K562 (cell line): ENCODE results near the gene FANCI. TPM values are rescaled to one million over a fixed set of nuclear protein-coding genes. Genes with fewer than 3 reads are reported as not detected.
A peak's percentile ranks its signal among the peaks of the same experiment; 100 is the strongest.

Experiments used
- BRCA1 ChIP-seq, 2 experiments: fragments of 450-650 bp in 1 of 2; sonication (generic) in 1 of 2; formaldehyde crosslinking in 1 of 2; IDR thresholded peaks; 2 replicates each; pipeline versions ENCODE4 v1.5.0 to v1.6.1; 2017 to 2020; ENCODE audit warnings: mild to moderate bottlenecking in 1 of 2, missing genetic modification reagents in 1 of 2
- CAMTA2 ChIP-seq: fragments of 250-450 bp; sonication (Bioruptor Pico); conservative IDR thresholded peaks from 2 replicates; pipeline ENCODE4 v1.5.1; 2022
- HIVEP1 ChIP-seq: fragments of 250-450 bp; sonication (Bioruptor Pico); IDR thresholded peaks from 2 replicates; pipeline ENCODE4 v1.4.0; 2020; ENCODE audit warnings: mild to moderate bottlenecking
- KLF1 ChIP-seq: fragments of 450-650 bp; IDR thresholded peaks from 2 replicates; pipeline ENCODE4 v1.6.1; 2016; ENCODE audit warnings: missing genetic modification characterization, missing compliant biosample characterization
- PHB2 ChIP-seq: fragments of 450-650 bp; IDR thresholded peaks from 2 replicates; pipeline ENCODE4 v1.6.1; 2017; ENCODE audit warnings: low read depth
- PURB ChIP-seq: sonication (generic); formaldehyde crosslinking; IDR thresholded peaks from 2 replicates; pipeline ENCODE4 v1.9.0; 2021; ENCODE audit warnings: low read depth, mild to moderate bottlenecking, missing genetic modification reagents
- SMAD4 ChIP-seq: fragments of 250-450 bp; sonication (Bioruptor Pico); conservative IDR thresholded peaks from 2 replicates; pipeline ENCODE4 v1.8.0; 2021; ENCODE audit warnings: inconsistent platforms, mild to moderate bottlenecking, moderate library complexity
- TAL1 ChIP-seq: fragments of 450-650 bp; IDR thresholded peaks from 2 replicates; pipeline ENCODE4 v1.6.1; 2016; ENCODE audit warnings: mild to moderate bottlenecking
- ZBTB1 ChIP-seq: sonication (generic); formaldehyde crosslinking; IDR thresholded peaks from 2 replicates; pipeline ENCODE4 v1.8.1; 2023; ENCODE audit warnings: missing genetic modification reagents, low read depth, mild to moderate bottlenecking, borderline replicate concordance
- ZFX ChIP-seq: sonication (generic); formaldehyde crosslinking; IDR thresholded peaks from 2 replicates; pipeline ENCODE4 v1.8.0; 2022; ENCODE audit warnings: mild to moderate bottlenecking, missing genetic modification reagents, moderate library complexity
- ZKSCAN3 ChIP-seq: fragments of 250-450 bp; sonication (Bioruptor Pico); IDR thresholded peaks from 2 replicates; pipeline ENCODE4 v1.4.0; 2020
- ZNF584 ChIP-seq: fragments of 200-800 bp; sonication (Bioruptor generic); IDR thresholded peaks from 2 replicates; pipeline ENCODE4 v1.6.1; 2016; ENCODE audit warnings: low read depth, mild to moderate bottlenecking, missing genetic modification characterization, missing compliant biosample characterization
- ZNF766 ChIP-seq: fragments of 200-800 bp; sonication (Bioruptor generic); conservative IDR thresholded peaks from 2 replicates; pipeline ENCODE4 v1.6.1; 2016; ENCODE audit warnings: missing genetic modification characterization, missing compliant biosample characterization
- polyA plus RNA-seq, 8 experiments: library from polyadenylated mRNA; depleted of rRNA in 4 of 8; stranded (reverse) in 5 of 8; unstranded in 3 of 8; fragments of >200 nt; fragmentation: Nextera tagmentation in 2 of 8; fragmentation: Illumina TruSeq in 1 of 8; extraction: Ambion mirVana in 2 of 8; extraction: Trizol in 1 of 8; gene quantifications; 2 replicates each; pipeline versions ENCODE4 v1.2.1 to v1.2.3, GENCODE V29; 2011 to 2014; ENCODE audit warnings: inconsistent platforms in 1 of 8, missing spikeins in 1 of 8
- total RNA-seq, 7 experiments: library from RNA; depleted of rRNA in 6 of 7; stranded (reverse); fragments of >200 nt in 6 of 7; fragmentation: Illumina TruSeq in 2 of 7; extraction: Trizol in 2 of 7; gene quantifications; 2 replicates each; pipeline versions ENCODE4 v1.2.1 to v1.2.3, GENCODE V29; 2011 to 2021; ENCODE audit warnings: low replicate concordance in 1 of 7
- TF ChIP-seq, protein P1 (sequence below): fragments of 200-800 bp; sonication (Bioruptor generic); IDR thresholded peaks from 2 replicates; pipeline ENCODE4 v1.6.1; 2016; ENCODE audit warnings: missing genetic modification characterization, missing compliant biosample characterization
- TF ChIP-seq, protein P2 (sequence below): fragments of 450-650 bp; IDR thresholded peaks from 2 replicates; pipeline ENCODE4 v1.6.1; 2017; ENCODE audit warnings: mild to moderate bottlenecking, moderate library complexity
- TF ChIP-seq, protein P3 (sequence below): sonication (generic); formaldehyde crosslinking; IDR thresholded peaks from 2 replicates; pipeline ENCODE4 v1.8.0; 2022; ENCODE audit warnings: mild to moderate bottlenecking, low read depth, missing genetic modification reagents

The FANCI gene
- total and polyA plus RNA-seq, 9 of the 15 experiments (the other 6 are each of a cell fraction or from before 2014, with no cell fraction given) = 72.1 to 165 (median 131) TPM

DNA sequence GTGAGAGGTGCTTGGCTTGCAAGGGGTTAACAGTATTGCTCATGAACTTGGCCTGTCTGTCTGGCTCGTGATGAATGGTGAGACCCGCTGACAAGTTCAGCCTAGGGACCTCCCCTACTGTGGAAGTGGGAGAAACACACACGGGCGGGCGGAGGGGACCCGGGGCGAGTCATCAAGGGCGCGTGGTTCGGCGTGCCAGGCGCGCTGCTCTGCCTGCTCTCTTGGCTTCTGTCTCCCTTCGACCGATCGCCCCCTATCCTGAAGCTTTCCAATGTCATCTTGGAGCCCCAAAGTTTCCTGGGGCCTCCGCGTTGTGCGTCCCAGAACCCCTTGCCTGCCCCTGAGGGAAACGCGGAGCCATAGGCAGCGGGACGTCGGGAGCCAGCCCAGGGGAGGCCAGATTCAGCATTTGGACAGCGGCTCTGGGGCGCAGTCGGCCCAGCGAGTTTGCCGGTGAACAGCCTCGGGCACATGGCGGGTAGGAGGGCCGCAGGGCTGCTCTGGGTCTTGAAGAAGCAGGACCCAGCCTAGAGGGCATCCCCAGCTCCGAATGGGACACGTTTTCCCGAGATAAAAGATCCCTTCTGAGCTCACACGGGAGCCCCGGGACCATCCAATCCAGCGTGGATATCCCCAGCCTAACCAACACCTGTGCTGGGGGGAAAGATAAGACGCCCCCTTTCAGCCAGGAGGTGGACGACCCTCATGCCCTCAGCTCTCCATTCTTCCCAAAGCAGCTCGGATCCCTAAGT, 117.8 kb downstream of the FANCI start (continued):
- TF ChIP-seq, protein P1, sequence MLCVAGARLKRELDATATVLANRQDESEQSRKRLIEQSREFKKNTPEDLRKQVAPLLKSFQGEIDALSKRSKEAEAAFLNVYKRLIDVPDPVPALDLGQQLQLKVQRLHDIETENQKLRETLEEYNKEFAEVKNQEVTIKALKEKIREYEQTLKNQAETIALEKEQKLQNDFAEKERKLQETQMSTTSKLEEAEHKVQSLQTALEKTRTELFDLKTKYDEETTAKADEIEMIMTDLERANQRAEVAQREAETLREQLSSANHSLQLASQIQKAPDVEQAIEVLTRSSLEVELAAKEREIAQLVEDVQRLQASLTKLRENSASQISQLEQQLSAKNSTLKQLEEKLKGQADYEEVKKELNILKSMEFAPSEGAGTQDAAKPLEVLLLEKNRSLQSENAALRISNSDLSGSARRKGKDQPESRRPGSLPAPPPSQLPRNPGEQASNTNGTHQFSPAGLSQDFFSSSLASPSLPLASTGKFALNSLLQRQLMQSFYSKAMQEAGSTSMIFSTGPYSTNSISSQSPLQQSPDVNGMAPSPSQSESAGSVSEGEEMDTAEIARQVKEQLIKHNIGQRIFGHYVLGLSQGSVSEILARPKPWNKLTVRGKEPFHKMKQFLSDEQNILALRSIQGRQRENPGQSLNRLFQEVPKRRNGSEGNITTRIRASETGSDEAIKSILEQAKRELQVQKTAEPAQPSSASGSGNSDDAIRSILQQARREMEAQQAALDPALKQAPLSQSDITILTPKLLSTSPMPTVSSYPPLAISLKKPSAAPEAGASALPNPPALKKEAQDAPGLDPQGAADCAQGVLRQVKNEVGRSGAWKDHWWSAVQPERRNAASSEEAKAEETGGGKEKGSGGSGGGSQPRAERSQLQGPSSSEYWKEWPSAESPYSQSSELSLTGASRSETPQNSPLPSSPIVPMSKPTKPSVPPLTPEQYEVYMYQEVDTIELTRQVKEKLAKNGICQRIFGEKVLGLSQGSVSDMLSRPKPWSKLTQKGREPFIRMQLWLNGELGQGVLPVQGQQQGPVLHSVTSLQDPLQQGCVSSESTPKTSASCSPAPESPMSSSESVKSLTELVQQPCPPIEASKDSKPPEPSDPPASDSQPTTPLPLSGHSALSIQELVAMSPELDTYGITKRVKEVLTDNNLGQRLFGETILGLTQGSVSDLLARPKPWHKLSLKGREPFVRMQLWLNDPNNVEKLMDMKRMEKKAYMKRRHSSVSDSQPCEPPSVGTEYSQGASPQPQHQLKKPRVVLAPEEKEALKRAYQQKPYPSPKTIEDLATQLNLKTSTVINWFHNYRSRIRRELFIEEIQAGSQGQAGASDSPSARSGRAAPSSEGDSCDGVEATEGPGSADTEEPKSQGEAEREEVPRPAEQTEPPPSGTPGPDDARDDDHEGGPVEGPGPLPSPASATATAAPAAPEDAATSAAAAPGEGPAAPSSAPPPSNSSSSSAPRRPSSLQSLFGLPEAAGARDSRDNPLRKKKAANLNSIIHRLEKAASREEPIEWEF (CRISPR knock-in tag) = no peak
- TF ChIP-seq ZNF766 (CRISPR knock-in tag) = peak; percentile 50
- TF ChIP-seq PURB = no peak
- 0 out of 2 replicates have a peak, but pooled peaks have one; percentile 15 for TF ChIP-seq ZFX (CRISPR knock-in tag)
- no peak for TF ChIP-seq PHB2
- no peak for TF ChIP-seq CAMTA2
- no peak for TF ChIP-seq TAL1
- TF ChIP-seq, protein P2, sequence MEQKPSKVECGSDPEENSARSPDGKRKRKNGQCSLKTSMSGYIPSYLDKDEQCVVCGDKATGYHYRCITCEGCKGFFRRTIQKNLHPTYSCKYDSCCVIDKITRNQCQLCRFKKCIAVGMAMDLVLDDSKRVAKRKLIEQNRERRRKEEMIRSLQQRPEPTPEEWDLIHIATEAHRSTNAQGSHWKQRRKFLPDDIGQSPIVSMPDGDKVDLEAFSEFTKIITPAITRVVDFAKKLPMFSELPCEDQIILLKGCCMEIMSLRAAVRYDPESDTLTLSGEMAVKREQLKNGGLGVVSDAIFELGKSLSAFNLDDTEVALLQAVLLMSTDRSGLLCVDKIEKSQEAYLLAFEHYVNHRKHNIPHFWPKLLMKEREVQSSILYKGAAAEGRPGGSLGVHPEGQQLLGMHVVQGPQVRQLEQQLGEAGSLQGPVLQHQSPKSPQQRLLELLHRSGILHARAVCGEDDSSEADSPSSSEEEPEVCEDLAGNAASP = no peak
- TF ChIP-seq SMAD4 = no peak
- TF ChIP-seq, protein P3, sequence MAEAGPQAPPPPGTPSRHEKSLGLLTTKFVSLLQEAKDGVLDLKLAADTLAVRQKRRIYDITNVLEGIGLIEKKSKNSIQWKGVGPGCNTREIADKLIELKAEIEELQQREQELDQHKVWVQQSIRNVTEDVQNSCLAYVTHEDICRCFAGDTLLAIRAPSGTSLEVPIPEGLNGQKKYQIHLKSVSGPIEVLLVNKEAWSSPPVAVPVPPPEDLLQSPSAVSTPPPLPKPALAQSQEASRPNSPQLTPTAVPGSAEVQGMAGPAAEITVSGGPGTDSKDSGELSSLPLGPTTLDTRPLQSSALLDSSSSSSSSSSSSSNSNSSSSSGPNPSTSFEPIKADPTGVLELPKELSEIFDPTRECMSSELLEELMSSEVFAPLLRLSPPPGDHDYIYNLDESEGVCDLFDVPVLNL = peak; percentile 45; the same call in 1 of the 2 replicates
- 0 out of 2 replicates have a peak, but pooled peaks have one; percentile 23 for TF ChIP-seq ZNF584 (CRISPR knock-in tag)
- no peak for TF ChIP-seq KLF1
- TF ChIP-seq ZBTB1 (CRISPR knock-in tag) = no peak
- TF ChIP-seq HIVEP1 (CRISPR knock-in tag) = no peak
- TF ChIP-seq BRCA1 (IDR thresholded peaks at IDR 0.05) = no peak
- no peak for TF ChIP-seq BRCA1 (CRISPR knock-in tag; IDR thresholded peaks at IDR 0.05)
- no peak for TF ChIP-seq ZKSCAN3 (CRISPR knock-in tag)
